GM18511 (cell line): ENCODE data around the gene TCL1B.

ENCODE experiments used
- ATAC-seq: cut with Tn5 transposase; IDR thresholded peaks from one replicate; pipeline ENCODE4 v1.9.1; 2021; ENCODE audit warnings: mild to moderate bottlenecking, moderate library complexity; ENCODE audit not compliant: unreplicated experiment

Gene TCL1B

DNA sequence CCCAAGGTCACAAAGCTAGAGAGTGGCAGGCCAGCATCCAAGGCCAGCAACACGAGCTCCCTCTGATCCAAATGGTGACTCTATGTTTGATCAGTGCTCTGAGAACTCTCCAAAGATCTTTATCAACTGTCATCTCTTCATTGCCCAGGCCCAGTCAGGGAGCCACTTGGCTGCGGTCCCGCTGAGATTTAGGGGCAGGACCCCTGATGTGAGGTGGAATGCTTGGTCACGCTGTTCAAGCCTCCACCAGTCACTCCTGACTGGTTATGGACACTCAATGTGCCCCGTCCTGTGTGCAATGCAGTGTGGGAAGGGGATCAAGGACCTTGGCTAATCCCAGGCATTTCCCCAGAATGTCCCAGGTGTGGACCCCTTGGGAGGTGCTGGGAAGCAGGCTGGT lies 19.8 kb upstream of the TCL1B start:
- no peak for ATAC-seq

DNA sequence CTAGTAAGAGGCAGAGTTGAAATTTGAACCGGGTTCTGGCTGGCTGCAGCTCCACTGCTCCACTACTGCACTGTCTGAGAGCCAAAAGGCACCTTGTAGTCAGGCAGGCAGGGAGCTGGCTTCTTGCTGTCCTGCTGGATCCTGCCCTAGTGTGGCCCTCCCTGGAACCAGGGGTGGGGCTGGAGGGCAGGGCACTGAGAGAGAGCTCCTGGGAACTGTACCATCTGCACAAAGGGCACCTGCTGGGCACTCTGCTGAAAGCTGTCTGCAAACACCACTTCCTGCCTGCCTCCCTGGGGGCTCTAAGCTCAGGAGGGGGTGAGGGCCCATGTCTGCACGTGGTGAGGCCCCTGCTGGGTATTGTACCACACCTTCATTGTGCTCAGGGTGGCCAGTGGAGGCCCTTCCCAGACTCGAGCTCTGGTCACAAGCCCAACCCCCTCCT lies 19.0 kb upstream of the TCL1B start:
- peak; percentile 28 for ATAC-seq

DNA sequence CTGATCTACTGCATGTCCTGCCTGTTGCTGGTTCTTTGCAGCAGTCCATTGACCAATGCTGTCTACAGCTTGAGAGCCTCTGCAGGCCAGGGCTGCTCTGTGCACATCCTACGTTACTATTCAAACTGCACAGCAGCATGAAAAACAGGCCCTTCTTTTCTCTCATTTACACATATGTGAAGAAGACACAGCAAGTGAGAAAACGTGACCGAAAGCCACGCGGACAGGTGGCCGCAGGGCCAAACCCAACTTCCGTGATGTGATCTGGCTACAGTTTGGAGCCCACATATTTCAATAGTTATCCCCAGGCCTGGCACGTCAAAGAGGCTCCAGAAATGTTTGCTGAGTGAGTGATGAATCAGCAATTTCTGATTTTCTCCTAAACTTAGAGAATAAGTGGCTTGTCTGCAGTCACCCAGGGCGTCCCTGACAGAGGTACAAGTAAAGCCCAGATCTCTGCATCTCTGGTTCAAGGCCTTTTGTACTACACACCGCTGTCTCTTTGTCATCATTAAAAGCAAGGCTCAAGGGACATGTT lies 17.9 kb upstream of the TCL1B start:
- ATAC-seq, result no peak

GRCh38 chr14:95674613-95675012 lies 11.6 kb upstream of the TCL1B start:
- ATAC-seq, result no peak

GRCh38 chr14:95675486-95675885 lies 10.7 kb upstream of the TCL1B start:
- no peak for ATAC-seq

GRCh38 chr14:95677179-95677835 lies 8.9 kb upstream of the TCL1B start:
- no peak for ATAC-seq

GRCh38 chr14:95679148-95679815 lies 6.9 kb upstream of the TCL1B start:
- no peak for ATAC-seq

GRCh38 chr14:95679998-95680735 lies 6.1 kb upstream of the TCL1B start:
- ATAC-seq, result no peak

DNA sequence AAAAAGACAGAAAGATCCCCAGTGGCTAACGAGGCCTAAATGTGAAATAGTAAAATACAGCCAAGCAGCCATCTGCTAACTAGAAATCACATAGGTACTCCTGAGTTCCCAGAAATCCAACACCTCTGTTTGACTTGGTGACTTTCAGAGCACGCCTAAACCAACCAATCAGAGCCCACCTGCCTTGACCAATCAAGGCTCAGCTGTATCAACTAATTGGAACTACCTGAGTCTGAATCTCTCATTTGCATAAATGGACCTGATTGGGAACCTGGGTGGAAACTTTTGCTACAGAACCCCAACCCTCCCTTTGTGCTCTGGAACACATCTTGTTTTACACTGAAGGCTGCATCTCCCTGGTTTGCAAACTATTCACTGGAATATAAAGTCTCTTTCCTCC lies 5.1 kb upstream of the TCL1B start:
- no peak for ATAC-seq

GRCh38 chr14:95683793-95684192 lies 2.4 kb upstream of the TCL1B start:
- no peak for ATAC-seq

DNA sequence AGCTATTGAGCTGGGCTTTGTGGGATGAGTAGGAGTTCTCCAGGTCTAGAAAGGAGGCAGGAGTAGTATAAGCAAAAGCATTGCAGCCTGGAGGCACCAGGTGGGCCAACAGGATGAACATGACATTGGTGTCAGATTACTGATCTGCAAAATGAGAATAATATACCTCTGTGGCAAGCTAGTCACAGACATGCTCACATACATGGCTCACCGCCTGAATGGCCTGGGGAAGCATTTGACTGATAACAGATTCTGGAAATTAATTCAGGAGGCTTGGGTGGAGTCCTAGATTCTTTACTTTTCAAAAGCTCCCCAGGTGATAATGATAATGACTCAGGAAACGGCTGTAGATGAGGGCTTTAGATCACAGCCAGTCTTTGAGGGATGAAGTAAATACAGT lies 709 bp downstream of the TCL1B start:
- ATAC-seq, result no peak

- no peak for ATAC-seq
Observed at GRCh38 chr14:95689441-95689840, 3.2 kb downstream of the TCL1B start.

DNA sequence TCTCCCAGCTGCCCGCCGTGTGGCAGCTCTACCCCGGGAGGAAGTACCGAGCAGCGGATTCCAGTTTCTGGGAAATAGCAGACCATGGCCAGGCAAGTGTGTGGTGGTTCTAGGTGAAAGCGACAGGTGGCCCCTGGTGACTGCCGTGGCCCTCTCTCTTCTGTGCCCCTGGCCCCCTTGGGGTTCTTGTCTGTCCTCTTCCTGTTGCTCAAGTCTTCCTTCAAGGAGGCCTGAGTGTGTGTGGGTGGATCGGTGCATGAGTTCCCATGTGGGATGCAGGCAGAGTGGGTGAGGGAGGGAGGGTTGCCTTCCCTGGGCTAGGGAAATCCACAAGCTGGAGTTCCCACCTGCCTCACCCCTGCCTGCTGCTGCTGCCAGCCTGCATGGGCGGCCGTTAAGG lies 4.6 kb downstream of the TCL1B start:
- ATAC-seq, result no peak

- no peak for ATAC-seq
Observed at GRCh38 chr14:95691591-95691990, 5.4 kb downstream of the TCL1B start.

- no peak for ATAC-seq
Observed at GRCh38 chr14:95692109-95692508, 5.9 kb downstream of the TCL1B start.

DNA sequence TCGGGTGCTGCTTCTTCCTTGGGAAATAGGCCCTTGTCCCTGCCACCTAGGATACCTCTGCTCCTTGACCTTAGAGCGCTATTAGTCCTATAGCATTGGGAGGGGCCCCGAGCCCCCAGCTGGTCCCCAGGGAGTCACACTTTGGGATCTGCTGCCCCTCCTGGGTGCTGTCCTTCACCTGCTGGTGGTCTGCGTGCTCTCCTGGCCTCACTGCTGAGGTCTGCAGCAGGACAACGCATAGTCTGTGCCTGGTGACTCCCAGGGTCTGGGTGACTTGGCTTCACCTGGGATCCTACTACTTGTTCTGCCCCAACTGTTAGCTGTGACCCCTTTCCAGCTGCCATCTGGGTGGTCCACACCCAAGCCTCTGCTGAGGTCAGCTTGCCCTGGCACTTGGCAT lies 8.8 kb downstream of the TCL1B start:
- no peak for ATAC-seq

- no peak for ATAC-seq
Observed at GRCh38 chr14:95695913-95696312, 9.7 kb downstream of the TCL1B start.

- no peak for ATAC-seq
Observed at GRCh38 chr14:95696741-95697140, 10.5 kb downstream of the TCL1B start.

DNA sequence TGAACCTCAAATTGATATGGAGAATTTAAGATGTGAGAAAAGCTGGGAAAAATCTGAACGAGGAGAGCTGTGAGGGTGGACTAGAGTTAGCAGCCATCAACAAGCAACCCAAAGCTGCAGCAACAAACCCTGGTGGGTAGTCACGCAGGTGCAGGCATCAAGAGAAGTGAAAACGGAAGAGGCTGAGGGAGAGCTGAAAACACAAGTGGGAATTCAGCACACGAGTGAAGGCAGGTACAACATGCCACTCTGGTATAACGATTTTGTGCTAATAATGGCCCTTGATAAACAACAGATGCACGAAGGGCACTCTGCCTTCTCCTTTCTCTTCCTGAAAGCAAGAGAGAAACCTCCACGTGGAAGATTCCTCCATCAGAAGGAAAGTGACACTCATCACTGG lies 11.5 kb downstream of the TCL1B start:
- ATAC-seq, result peak; percentile 60

- ATAC-seq, result no peak
Observed at GRCh38 chr14:95698287-95698686, 12.1 kb downstream of the TCL1B start.

DNA sequence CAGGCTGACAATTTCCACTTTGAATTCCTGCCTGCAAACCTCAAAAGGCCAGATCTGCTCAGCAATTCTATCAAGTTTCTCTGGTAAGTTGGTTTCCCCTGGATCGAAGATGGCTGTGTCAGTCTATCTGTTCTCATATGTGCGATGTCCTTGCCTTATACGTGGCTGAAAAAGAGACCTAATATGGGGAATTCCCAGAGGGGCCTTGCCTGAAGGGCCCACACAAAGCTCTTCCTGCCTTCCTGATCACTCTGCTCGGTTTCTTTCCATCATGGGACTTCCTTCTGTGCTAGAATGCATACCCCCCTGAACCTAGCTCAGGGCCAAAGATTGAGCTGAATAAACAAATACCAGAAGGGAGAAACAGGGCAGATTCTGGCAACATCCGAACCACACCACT lies 13.2 kb downstream of the TCL1B start:
- ATAC-seq, result peak; percentile 58
